ENCODE measurements around the gene SRPK3.
"Not testable (repeated sequence)": the region's sequence is repeated elsewhere in the genome, so short reads cannot be mapped to it uniquely, and the experiment has no call there.

DNA sequence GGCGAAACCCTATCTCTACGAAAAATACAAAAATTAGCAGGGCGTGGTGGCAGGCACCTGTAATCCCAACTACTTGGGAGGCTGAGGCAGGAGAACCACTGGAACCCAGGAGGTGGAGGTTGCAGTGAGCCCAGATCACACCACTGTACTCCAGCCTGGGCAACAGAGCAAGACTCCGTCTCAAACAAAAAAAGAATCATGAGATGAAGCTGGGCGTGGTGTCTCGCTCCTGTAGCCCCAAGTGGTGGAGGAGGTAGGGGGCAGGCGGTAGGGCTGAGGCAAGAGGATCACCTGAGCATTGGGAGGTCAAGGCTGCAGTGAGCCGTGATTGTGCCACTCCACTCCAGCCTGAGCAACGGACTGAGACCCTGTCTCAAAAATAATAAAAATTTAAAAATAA, 37.2 kb downstream of the SRPK3 start:
- TF ChIP-seq, protein P1, sequence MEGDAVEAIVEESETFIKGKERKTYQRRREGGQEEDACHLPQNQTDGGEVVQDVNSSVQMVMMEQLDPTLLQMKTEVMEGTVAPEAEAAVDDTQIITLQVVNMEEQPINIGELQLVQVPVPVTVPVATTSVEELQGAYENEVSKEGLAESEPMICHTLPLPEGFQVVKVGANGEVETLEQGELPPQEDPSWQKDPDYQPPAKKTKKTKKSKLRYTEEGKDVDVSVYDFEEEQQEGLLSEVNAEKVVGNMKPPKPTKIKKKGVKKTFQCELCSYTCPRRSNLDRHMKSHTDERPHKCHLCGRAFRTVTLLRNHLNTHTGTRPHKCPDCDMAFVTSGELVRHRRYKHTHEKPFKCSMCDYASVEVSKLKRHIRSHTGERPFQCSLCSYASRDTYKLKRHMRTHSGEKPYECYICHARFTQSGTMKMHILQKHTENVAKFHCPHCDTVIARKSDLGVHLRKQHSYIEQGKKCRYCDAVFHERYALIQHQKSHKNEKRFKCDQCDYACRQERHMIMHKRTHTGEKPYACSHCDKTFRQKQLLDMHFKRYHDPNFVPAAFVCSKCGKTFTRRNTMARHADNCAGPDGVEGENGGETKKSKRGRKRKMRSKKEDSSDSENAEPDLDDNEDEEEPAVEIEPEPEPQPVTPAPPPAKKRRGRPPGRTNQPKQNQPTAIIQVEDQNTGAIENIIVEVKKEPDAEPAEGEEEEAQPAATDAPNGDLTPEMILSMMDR (IDR thresholded peaks at IDR 0.05; ENCODE audit: low read length), result not testable (repeated sequence)
- TF ChIP-seq EZH2 (IDR thresholded peaks at IDR 0.05; ENCODE audit: borderline replicate concordance, low read length), result not testable (repeated sequence)
